Head of caudate nucleus (tissue), 42 donors: ENCODE results near the gene C17orf107.
"Not testable (repeated sequence)": the region's sequence is repeated elsewhere in the genome, so short reads cannot be mapped to it uniquely, and the experiment has no call there.

Experiments used
- DNase-seq, 42 donors: peaks; one replicate each; pipeline versions ENCODE4 v3.0.0 to v3.0.0-alpha.2; 2020 to 2021; ENCODE audit warnings: mixed read lengths in 7 of 42
- intact Hi-C: fragments of 100-400 bp; cut with DNase I; formaldehyde crosslinking; loops from one replicate; pipeline ENCODE4 v1.15.0; 2022

C17orf107 gene

GRCh38 chr17:4869058-4869998 lies 30.0 kb upstream of the C17orf107 start:
- intact Hi-C loops, DNase-seq: not testable (repeated sequence)

- intact Hi-C loops, result no loop called here
- DNase-seq, result no peak
These were observed 28.5 kb upstream of the C17orf107 start for GRCh38 chr17:4870855-4871254.

GRCh38 chr17:4872786-4873185 lies 26.6 kb upstream of the C17orf107 start:
- DNase-seq, result peak in 32 of 42 donors; percentile 20 to 77 (median 52)
- intact Hi-C loops, result no loop called here

GRCh38 chr17:4877089-4877488 lies 22.2 kb upstream of the C17orf107 start:
- peak in 40 of 42 donors; percentile 44 to 84 (median 66) for DNase-seq
- intact Hi-C loops, result no loop called here

GRCh38 chr17:4879601-4880000 lies 19.7 kb upstream of the C17orf107 start:
- intact Hi-C loops, result no loop called here
- no peak for DNase-seq

- intact Hi-C loops, result loop anchor here (10.0 kb wide), 1 partner anchor 46 kb away; the partner anchor contains the start of gene MINK1
- DNase-seq, result no peak
These were observed 18.5 kb upstream of the C17orf107 start for GRCh38 chr17:4880857-4881256.

GRCh38 chr17:4881761-4882555 lies 17.4 kb upstream of the C17orf107 start:
- intact Hi-C loops, result loop anchor here (10.0 kb wide), 1 partner anchor 47 kb away; the partner anchor contains the start of gene MINK1
- DNase-seq, result peak in 41 of 42 donors; percentile 48 to 89 (median 75)

- no peak for DNase-seq
These were observed 14.8 kb upstream of the C17orf107 start for GRCh38 chr17:4884489-4884888.

GRCh38 chr17:4886830-4887229 lies 12.5 kb upstream of the C17orf107 start:
- intact Hi-C loops, result loop anchor here (5.0 to 10.0 kb wide), 2 partner anchors 52 to 155 kb away; partner anchors contain the start of genes MED11 and MINK1
- DNase-seq, result no peak

More at GRCh38 chr17:4884489-4884888, 14.8 kb upstream of the C17orf107 start:
- intact Hi-C loops, result loop anchor here (10.0 kb wide), 1 partner anchor 50 kb away; the partner anchor contains the start of gene MINK1

GRCh38 chr17:4887581-4887980 lies 11.8 kb upstream of the C17orf107 start:
- intact Hi-C loops, result loop anchor here (5.0 to 10.0 kb wide), 2 partner anchors 53 to 155 kb away; partner anchors contain the start of genes MED11 and MINK1

GRCh38 chr17:4891411-4892410 lies 7.6 kb upstream of the C17orf107 start:
- intact Hi-C loops, result no loop called here
- no peak for DNase-seq

More at GRCh38 chr17:4887581-4887980, 11.8 kb upstream of the C17orf107 start:
- DNase-seq, result no peak

GRCh38 chr17:4892499-4893221 lies 6.7 kb upstream of the C17orf107 start:
- intact Hi-C loops, result no loop called here
- no peak for DNase-seq

- DNase-seq, result no peak
- intact Hi-C loops, result no loop called here
These were observed 6.1 kb upstream of the C17orf107 start for GRCh38 chr17:4893272-4893671.

- intact Hi-C loops, result no loop called here
- no peak for DNase-seq
These were observed 5.4 kb upstream of the C17orf107 start for GRCh38 chr17:4893721-4894560.

- intact Hi-C loops, result no loop called here
- no peak for DNase-seq
These were observed 4.2 kb upstream of the C17orf107 start for GRCh38 chr17:4895121-4895520.

- no peak for DNase-seq
- intact Hi-C loops, result no loop called here
These were observed 3.5 kb upstream of the C17orf107 start for GRCh38 chr17:4895657-4896331.
